ENCODE results near the gene LAMA5.

The LAMA5 gene

DNA sequence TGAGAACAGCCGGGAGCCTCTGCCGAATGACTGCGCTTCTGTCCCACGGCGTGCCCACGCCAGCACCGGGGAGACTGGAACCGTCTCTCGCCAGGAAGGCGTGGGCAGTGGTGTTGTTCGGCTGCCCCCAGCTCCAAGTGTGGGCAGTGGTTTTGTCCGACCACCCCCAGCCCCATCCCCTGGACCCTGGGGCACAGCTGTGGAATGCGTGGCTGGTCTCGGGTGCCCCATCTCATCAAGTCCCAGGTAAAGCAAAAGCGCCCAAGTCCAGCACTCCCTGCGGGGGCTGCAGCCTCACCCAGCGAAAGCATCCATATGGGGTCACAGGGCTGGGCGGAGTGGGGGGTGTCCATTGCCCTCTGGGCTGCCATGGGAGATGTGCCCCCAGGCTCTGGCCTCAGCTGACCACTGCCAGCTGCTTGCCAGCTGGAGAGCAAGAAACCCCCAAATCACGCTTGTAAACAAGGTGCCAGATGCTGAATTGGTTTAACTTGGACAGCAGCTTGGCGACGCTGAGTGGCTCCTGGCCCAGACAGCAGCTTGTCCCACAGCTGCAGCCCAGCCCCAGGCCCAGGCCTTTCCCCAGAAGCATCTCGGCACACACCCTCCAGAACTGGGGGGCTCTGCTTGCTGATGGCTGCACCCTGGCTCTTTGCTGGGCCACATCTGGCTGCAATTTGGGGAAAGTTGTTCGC, 35.5 kb upstream of the LAMA5 start:
- no peak overlapping the region for H3K9ac ChIP-seq (ENCODE audit: low read length)
- H3K36me3 ChIP-seq (ENCODE audit: control insufficient read depth, insufficient read depth, low read length, severe bottlenecking) = no peaks in the 10 kb centered on the region
- H3K9me3 ChIP-seq (ENCODE audit: control insufficient read depth, low read length) = no peaks in the 10 kb centered on the region
- DNase-seq (ENCODE audit: low read depth) = no peak
- H3K27me3 ChIP-seq (replicated peaks; ENCODE audit: control insufficient read depth, insufficient read depth, low read length) = no peaks in the 10 kb centered on the region
- peaks cover 9% of the 10 kb centered on the region for H3K4me1 ChIP-seq (ENCODE audit: control insufficient read depth, insufficient read depth, low read length)
- no peak overlapping the region for H3K4me3 ChIP-seq (ENCODE audit: low read length)

DNA sequence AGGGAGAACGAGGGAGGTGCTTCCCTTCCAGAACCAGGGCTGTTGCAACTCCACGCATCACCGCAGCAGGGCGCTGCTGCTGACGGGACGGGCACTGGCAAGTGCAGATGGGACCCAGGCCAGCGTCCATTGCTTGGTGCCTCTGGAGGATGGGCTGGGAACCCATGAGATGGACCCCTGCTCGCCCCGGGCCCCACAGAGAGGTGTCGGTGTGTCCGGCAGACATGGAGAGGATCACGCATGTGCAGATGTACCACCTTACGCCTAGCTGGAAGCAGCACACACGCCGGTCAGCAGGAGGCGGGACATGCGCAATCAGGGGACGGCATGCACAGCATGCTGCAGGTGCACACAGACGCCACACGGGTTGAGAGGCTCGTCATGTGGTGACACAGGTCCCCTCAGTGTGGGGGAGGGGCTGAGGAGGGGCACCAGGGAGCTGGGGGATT, 34.2 kb upstream of the LAMA5 start:
- H3K9ac ChIP-seq (ENCODE audit: low read length) = no peak overlapping the region
- H3K4me1 ChIP-seq (ENCODE audit: control insufficient read depth, insufficient read depth, low read length) = peaks cover 5% of the 10 kb centered on the region
- DNase-seq (ENCODE audit: low read depth) = no peak
- H3K36me3 ChIP-seq (ENCODE audit: control insufficient read depth, insufficient read depth, low read length, severe bottlenecking) = no peaks in the 10 kb centered on the region
- no peaks in the 10 kb centered on the region for H3K9me3 ChIP-seq (ENCODE audit: control insufficient read depth, low read length)
- H3K4me3 ChIP-seq (ENCODE audit: low read length) = no peak overlapping the region
- no peaks in the 10 kb centered on the region for H3K27me3 ChIP-seq (replicated peaks; ENCODE audit: control insufficient read depth, insufficient read depth, low read length)

DNA sequence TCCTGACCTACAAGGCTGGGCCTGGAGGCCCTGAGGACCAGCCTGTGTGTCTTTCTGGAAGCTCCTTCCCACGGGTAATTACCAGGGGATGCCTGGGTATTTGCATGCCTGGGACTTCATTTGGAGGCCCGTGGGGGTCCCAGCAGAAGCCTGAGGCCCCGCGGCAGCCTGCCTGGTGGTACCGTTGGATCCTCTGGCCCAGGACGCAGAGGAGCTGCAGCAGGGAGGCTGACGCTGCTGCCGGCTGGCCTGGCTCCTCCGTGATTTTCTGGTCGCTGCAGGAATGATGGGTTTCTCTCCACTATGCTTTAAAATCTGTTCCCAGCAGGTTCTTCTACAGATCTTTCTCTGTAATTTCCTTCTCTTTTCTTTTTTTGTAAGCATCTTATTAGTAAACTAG, 33.4 kb upstream of the LAMA5 start:
- no peaks in the 10 kb centered on the region for H3K9me3 ChIP-seq (ENCODE audit: control insufficient read depth, low read length)
- no peaks in the 10 kb centered on the region for H3K4me1 ChIP-seq (ENCODE audit: control insufficient read depth, insufficient read depth, low read length)
- H3K36me3 ChIP-seq (ENCODE audit: control insufficient read depth, insufficient read depth, low read length, severe bottlenecking) = no peaks in the 10 kb centered on the region
- H3K4me3 ChIP-seq (ENCODE audit: low read length) = no peak overlapping the region
- H3K9ac ChIP-seq (ENCODE audit: low read length) = no peak overlapping the region
- DNase-seq (ENCODE audit: low read depth) = no peak
- no peaks in the 10 kb centered on the region for H3K27me3 ChIP-seq (replicated peaks; ENCODE audit: control insufficient read depth, insufficient read depth, low read length)

DNA sequence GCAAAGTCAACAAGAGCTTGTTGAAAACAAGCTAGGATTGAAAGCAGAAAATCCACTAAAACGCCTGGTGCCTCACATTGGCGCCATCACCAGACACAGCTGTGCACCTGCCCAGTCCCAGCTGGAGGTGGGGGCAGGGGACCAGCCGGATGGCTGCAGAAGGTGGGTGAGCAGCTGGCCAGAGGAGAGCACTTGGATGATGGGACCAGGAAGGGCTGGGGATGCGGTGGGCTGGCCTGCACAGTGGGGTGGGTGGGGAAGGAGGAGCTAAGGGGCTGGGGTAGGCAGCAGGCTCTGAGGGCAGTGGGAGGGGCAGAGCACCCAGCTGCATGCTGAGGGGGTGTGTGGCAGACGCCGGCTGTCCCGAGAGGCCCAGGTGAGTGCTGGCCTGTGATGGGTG, 32.9 kb upstream of the LAMA5 start:
- H3K4me3 ChIP-seq (ENCODE audit: low read length) = no peak overlapping the region
- H3K9ac ChIP-seq (ENCODE audit: low read length) = no peak overlapping the region
- no peak for DNase-seq (ENCODE audit: low read depth)
- H3K36me3 ChIP-seq (ENCODE audit: control insufficient read depth, insufficient read depth, low read length, severe bottlenecking) = no peaks in the 10 kb centered on the region
- H3K4me1 ChIP-seq (ENCODE audit: control insufficient read depth, insufficient read depth, low read length) = no peaks in the 10 kb centered on the region
- no peaks in the 10 kb centered on the region for H3K27me3 ChIP-seq (replicated peaks; ENCODE audit: control insufficient read depth, insufficient read depth, low read length)
- H3K9me3 ChIP-seq (ENCODE audit: control insufficient read depth, low read length) = no peaks in the 10 kb centered on the region

DNA sequence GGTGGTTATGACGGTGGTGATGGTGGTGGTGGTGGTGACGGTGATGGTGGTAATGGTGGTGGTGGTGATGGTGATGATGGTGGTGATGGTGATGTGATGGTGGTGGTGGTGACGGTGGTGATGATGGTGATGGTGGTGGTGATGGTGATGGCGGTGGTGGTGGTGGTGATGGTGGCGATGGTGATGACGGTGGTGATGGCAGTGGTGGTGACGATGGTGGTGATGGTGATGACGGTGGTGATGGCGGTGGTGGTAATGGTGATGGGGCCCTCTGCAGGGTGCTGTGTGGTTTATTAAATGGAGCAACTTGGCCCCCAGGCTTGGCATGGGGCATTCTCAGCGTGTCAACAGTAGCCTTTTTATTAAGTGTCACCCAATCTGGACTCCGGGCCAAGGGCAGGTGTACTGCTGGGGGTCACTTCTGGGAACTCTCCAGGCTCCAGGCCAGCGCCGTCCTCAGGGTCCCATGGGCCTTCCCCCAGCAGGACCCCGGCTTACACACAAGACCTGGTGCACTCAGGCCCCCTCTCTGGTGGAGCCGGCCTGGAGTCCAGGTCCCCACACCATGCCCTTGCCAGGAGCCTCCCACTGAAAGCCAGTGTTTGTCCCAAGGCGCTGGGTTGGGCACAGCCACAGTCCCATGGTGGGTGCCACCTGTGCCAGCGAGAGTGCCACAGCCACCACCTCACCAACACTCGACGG, 31.2 kb upstream of the LAMA5 start:
- Histone ChIP-seq H3K9me3 (ENCODE audit: control insufficient read depth, low read length) (no peaks in the 10 kb centered on the region), H3K4me3 (ENCODE audit: low read length) (no peak overlapping the region), H3K27me3 (replicated peaks; ENCODE audit: control insufficient read depth, insufficient read depth, low read length) (no peaks in the 10 kb centered on the region), H3K36me3 (ENCODE audit: control insufficient read depth, insufficient read depth, low read length, severe bottlenecking) (no peaks in the 10 kb centered on the region), H3K4me1 (ENCODE audit: control insufficient read depth, insufficient read depth, low read length) (no peaks in the 10 kb centered on the region), H3K9ac (ENCODE audit: low read length) (no peak overlapping the region)
- no peak for DNase-seq (ENCODE audit: low read depth)

DNA sequence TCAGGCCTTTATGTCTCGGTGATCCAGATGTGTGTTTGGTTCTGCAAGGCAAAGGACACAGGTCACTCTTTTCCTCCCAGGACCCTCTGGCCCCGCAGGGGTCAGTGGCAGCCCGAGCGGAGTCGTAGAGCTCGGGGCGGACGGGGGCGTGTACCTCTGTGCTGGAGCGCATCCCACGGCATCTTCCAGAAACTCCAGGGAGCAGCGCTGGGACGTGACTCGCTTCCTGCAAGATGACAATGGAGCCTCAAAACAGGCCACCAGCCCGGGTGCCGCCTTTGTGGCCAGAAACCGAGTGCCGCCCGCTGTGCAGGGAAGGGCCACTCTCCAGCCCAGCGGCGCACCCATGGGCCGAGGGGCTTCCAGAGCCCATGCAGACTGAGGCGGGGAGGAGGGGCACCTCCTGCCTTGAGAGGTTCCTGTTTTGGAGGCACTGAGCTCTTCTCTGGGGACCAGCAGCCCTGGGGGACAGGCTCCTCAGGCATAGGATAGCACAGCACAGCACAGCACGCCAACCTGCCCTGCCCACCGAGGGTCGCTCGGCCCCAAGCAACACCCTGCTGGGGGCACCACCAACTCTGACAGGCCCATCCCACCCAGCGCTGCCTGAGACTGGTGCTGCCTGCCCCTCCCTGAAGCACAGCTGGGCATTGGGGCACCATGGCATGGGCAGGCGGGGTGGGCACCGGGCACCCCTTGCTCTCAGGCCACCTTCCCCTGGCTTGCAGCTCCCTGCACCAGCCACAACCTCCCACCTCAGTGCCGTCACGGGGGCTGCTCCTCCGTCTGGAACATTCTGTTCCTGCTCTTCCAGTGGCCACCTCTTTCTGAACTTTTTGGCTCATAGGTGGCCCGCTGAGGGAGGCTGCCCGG, 29.5 kb upstream of the LAMA5 start:
- Histone ChIP-seq H3K4me3 (ENCODE audit: low read length) (no peak overlapping the region), H3K4me1 (ENCODE audit: control insufficient read depth, insufficient read depth, low read length) (no peaks in the 10 kb centered on the region), H3K27me3 (replicated peaks; ENCODE audit: control insufficient read depth, insufficient read depth, low read length) (no peaks in the 10 kb centered on the region), H3K36me3 (ENCODE audit: control insufficient read depth, insufficient read depth, low read length, severe bottlenecking) (no peaks in the 10 kb centered on the region), H3K9ac (ENCODE audit: low read length) (no peak overlapping the region), H3K9me3 (ENCODE audit: control insufficient read depth, low read length) (no peaks in the 10 kb centered on the region)
- DNase-seq (ENCODE audit: low read depth) = no peak

DNA sequence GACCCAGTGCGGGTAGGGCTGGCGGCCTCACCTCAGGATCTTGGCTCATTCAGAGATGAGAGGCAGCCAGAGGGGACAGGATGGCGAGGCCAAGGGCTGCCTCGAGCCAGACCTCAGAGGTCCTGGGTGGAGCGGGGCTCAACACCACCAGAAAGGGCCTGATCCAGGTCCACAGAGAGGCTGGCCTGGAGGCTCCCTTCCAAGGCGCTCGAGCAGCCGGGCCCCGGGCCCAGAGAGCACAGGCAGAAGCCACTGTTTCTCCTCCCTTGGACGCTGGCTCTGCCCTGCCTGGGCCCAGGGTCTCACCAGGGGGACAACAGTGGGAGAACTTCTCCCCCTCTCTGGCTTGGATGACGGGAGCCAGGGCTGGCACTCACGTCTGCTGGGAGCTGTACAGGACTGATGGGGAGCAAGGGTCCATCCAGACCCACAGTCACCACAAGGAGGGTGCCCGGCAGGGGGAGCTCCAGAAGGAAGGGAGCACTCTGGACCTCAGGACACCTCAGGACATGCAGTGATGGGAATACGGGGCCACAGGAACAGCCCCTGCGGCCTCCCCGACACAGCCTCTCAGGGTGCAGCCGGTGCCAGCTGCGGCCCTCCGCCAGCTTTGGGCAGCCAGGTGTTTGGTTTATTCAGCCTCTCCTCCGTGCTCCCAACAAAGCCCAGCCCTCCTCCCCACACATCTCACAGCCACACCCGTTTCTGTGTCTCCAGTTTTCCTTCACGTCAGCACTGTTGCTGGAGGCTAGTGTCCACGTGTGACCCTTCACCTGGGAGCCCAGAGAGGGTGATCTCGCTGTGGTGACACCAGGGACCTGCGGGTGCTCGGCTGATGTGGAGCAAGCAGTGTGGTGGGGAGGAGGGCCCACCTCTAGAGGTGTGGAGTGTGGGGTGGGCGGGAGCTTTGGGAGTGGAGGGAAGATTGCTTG, 28.5 kb upstream of the LAMA5 start:
- Histone ChIP-seq H3K27me3 (replicated peaks; ENCODE audit: control insufficient read depth, insufficient read depth, low read length) (no peaks in the 10 kb centered on the region), H3K4me1 (ENCODE audit: control insufficient read depth, insufficient read depth, low read length) (no peaks in the 10 kb centered on the region), H3K9ac (ENCODE audit: low read length) (no peak overlapping the region), H3K9me3 (ENCODE audit: control insufficient read depth, low read length) (no peaks in the 10 kb centered on the region), H3K36me3 (ENCODE audit: control insufficient read depth, insufficient read depth, low read length, severe bottlenecking) (no peaks in the 10 kb centered on the region), H3K4me3 (ENCODE audit: low read length) (no peak overlapping the region)
- no peak for DNase-seq (ENCODE audit: low read depth)

DNA sequence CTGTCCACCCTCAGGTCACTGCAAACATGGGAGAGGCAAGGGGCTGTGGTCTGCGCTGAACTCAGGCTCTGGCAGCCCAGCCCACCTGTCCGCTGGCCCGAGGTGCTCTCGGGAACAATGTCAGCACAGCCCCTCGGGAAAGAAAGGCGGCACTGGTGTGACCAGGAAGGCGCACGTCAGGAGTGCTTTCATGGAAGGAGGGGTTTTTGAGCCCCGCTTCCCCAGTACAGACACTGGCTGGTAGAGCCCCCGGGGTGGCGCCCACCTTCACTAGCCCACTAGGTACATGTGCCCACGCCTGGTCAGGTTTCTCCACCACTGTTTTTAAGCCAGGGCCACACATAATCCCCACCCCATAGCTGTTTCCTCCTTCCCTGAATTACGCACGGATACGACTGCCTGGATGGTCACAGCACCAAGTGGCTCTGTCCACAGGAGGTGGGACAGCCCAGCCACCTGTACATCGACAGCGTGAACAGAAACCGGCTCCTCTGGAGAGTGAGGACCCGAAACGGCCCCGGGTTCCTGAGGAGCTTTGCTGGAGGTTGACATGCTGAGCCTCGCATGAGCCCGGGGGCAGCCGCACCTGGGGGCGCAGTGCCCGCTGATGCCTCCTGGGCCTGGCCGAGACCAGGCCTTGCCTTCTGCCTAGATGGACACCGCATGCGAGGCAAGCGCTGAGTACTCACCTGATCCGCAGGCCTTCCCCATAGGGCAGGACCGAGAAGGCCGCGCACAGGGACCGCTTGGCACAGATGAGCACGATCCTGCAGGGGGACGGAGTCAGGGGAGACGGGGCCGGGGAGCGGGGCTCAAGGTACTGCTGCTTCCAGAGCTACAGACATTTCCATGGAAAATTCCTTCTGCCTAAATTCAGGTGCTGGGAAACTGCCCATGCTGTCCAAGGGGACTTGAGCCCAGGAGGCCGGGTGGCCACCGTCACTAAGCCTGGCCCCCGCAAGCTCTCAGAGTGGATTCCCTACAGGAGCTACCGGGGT, 27.4 kb upstream of the LAMA5 start:
- H3K9me3 ChIP-seq (ENCODE audit: control insufficient read depth, low read length) = no peaks in the 10 kb centered on the region
- DNase-seq (ENCODE audit: low read depth) = no peak
- no peaks in the 10 kb centered on the region for H3K4me1 ChIP-seq (ENCODE audit: control insufficient read depth, insufficient read depth, low read length)
- no peak overlapping the region for H3K9ac ChIP-seq (ENCODE audit: low read length)
- H3K36me3 ChIP-seq (ENCODE audit: control insufficient read depth, insufficient read depth, low read length, severe bottlenecking) = peaks cover 6% of the 10 kb centered on the region
- no peak overlapping the region for H3K4me3 ChIP-seq (ENCODE audit: low read length)
- no peaks in the 10 kb centered on the region for H3K27me3 ChIP-seq (replicated peaks; ENCODE audit: control insufficient read depth, insufficient read depth, low read length)

DNA sequence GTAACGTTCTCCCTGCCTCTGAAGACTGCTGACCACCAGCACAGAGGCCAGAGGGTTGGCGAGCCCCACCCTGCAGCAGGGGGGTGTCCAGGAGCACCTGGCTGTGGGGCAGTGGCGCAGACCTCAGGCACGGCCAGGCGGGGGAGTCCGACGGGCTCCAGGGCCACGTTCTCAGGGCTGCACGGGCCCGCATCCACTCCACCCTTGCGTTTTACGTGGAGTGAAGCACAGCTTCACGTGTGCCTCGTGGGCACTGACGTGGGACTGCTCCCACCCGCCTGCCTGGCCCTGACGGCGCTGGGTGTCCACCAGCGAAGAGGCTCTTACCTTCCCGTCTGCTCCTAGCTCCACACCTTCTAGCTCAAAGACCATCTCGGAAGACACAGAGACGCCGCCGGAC, 26.7 kb upstream of the LAMA5 start:
- DNase-seq (ENCODE audit: low read depth) = no peak
- Histone ChIP-seq H3K9me3 (ENCODE audit: control insufficient read depth, low read length) (no peaks in the 10 kb centered on the region), H3K27me3 (replicated peaks; ENCODE audit: control insufficient read depth, insufficient read depth, low read length) (no peaks in the 10 kb centered on the region), H3K36me3 (ENCODE audit: control insufficient read depth, insufficient read depth, low read length, severe bottlenecking) (peaks cover 14% of the 10 kb centered on the region), H3K9ac (ENCODE audit: low read length) (no peak overlapping the region), H3K4me1 (ENCODE audit: control insufficient read depth, insufficient read depth, low read length) (no peaks in the 10 kb centered on the region), H3K4me3 (ENCODE audit: low read length) (no peak overlapping the region)

DNA sequence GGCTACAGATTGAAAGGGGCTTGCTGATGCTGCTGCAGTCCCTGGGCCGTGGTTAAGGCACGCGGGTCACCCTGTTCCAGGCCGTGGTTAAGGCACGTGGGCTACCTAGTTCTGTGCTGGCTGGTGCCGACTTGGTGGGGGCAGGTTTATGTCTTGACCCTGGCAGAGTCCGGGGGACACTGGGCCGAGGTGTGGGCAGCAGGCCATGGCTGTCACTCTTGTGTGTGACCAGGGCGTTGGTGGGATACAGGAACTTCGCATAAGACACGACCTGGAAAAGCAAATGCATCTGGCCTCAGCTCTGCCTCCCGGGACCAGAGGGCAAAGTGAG, 26.2 kb upstream of the LAMA5 start:
- H3K4me3 ChIP-seq (ENCODE audit: low read length) = no peak overlapping the region
- H3K27me3 ChIP-seq (replicated peaks; ENCODE audit: control insufficient read depth, insufficient read depth, low read length) = no peaks in the 10 kb centered on the region
- peaks cover 19% of the 10 kb centered on the region for H3K36me3 ChIP-seq (ENCODE audit: control insufficient read depth, insufficient read depth, low read length, severe bottlenecking)
- H3K9me3 ChIP-seq (ENCODE audit: control insufficient read depth, low read length) = no peaks in the 10 kb centered on the region
- no peak overlapping the region for H3K9ac ChIP-seq (ENCODE audit: low read length)
- peaks cover 1% of the 10 kb centered on the region for H3K4me1 ChIP-seq (ENCODE audit: control insufficient read depth, insufficient read depth, low read length)
- DNase-seq (ENCODE audit: low read depth) = no peak
